Measurements from ENCODE around the gene SS18L1.

GRCh38 chr20:62148908-62149314, 5.3 kb downstream of the SS18L1 start:
- TF ChIP-seq CTCF (IDR thresholded peaks at IDR 0.05), result no peak
- no peak for TF ChIP-seq POLR2A (IDR thresholded peaks at IDR 0.05)
